K562 (cell line): ENCODE measurements around the gene IL20RB.

Source experiments
- CAMTA2 ChIP-seq: fragments of 250-450 bp; sonication (Bioruptor Pico); conservative IDR thresholded peaks from 2 replicates; pipeline ENCODE4 v1.5.1; 2022
- CTCF ChIP-seq, 3 experiments: IDR thresholded peaks in 2 of 3; conservative IDR thresholded peaks in 1 of 3; 2 replicates each; pipeline ENCODE4 v1.5.1; 2011 to 2012; ENCODE audit warnings: low read length in 3 of 3, mild to moderate bottlenecking in 3 of 3, control low read depth in 2 of 3, improper control_type of control experiment in 1 of 3, inconsistent platforms in 1 of 3, low read depth in 1 of 3, mixed read lengths in 1 of 3, moderate library complexity in 1 of 3; ENCODE audit not compliant: insufficient read depth in 2 of 3
- EP300 ChIP-seq: IDR thresholded peaks from 2 replicates; pipeline ENCODE4 v1.6.1; 2012; ENCODE audit warnings: low read length, improper control_type of control experiment
- RAD21 ChIP-seq, 2 experiments: fragments of 250-450 bp in 1 of 2; fragments of 450-650 bp in 1 of 2; sonication (Bioruptor Pico) in 1 of 2; formaldehyde crosslinking in 1 of 2; IDR thresholded peaks in 1 of 2; conservative IDR thresholded peaks in 1 of 2; 2 replicates each; pipeline versions ENCODE4 v1.4.0 to v1.8.0; 2020 to 2022; ENCODE audit warnings: mild to moderate bottlenecking in 2 of 2, moderate library complexity in 1 of 2

- TF ChIP-seq CAMTA2 (CRISPR knock-in tag) (no peak), EP300 (no peak), RAD21 (CRISPR knock-in tag; conservative IDR thresholded peaks at IDR 0.05 in 1 of 2, IDR thresholded peaks at IDR 0.05 in 1 of 2) (no peak), CTCF (IDR thresholded peaks at IDR 0.05 in 2 of 3, conservative IDR thresholded peaks at IDR 0.05 in 1 of 3; ENCODE audit: insufficient read depth in 2 of 3, low read depth in 1 of 3, low read length in 3 of 3) (no peak)
Observed at GRCh38 chr3:136939489-136939888, 18.3 kb upstream of the IL20RB start.
